ENCODE data around the gene RSPO3.
"Not testable (repeated sequence)": the region's sequence is repeated elsewhere in the genome, so short reads cannot be mapped to it uniquely, and the experiment has no call there.

Gene RSPO3

DNA sequence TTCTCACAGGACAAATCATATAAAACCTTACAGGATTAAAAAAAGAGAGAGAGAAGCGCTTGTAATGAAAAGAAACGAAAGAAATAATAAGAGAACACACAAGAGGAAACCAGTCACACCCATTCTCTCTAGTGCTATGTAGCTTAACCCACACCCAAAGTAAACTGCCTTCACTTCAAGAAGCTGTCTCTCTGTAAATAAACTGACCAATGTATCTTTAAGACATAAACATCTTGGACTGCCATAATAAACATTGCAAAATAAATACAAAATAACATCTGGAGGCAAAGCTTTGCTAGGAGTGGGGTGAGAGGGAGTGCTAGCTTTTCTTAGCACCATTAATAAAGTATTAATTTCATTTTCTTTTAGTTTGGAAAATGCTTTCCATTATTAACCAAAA, 86.6 kb downstream of the RSPO3 start:
- no peak for DNase-seq (ENCODE audit: low read depth)

DNA sequence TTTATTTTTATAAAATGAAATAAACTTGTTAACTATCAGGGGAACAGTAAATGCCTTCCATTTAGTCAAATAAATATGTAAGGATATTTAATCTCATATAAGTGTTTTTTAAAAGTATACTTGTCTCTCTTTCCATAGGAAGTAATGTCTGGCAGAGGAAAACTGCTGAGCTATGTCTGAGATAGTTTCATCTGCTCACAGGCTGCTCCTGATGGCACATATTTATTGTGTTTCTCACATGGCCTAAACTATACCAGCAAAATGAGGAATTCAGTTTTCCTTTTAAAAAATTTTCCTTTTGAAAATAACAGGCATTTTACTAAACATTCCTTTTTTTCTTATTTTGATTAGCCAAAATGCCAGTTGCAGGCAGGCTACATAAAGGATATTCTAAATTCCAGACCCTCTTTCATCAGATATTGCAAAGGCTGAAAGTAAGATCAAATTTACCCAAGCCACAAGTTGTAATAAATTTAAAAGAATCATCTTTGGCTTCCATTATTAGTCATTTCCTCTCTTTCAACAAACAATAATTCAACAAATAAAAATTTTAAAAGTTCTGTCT, 88.1 kb downstream of the RSPO3 start:
- DNase-seq (ENCODE audit: low read depth) = no peak

GRCh38 chr6:127207591-127208120, 89.2 kb downstream of the RSPO3 start:
- DNase-seq (ENCODE audit: low read depth) = no peak

- no peak for DNase-seq (ENCODE audit: low read depth)
These were observed 92.3 kb downstream of the RSPO3 start for GRCh38 chr6:127210725-127211124.

GRCh38 chr6:127212376-127212775, 93.9 kb downstream of the RSPO3 start:
- DNase-seq (ENCODE audit: low read depth) = no peak

GRCh38 chr6:127214032-127214431, 95.6 kb downstream of the RSPO3 start:
- DNase-seq (ENCODE audit: low read depth) = not testable (repeated sequence)

DNA sequence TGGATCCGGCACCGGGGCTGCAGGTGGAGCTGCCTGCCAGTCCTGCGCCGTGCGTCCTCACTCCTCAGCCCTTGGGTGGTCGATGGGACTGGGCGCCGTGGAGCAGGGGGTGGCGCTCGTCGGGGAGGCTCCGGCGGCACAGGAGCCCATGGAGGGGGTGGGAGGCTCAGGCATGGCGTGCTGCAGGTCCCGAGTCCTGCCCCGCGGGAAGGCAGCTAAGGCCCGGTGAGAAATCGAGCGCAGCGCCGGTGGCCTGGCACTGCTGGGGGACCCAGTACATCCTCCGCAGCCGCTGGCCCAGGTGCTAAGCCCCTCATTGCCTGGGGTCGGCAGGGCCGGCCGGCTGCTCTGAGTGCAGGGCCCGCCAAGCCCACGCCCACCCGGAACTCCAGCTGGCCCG, 96.1 kb downstream of the RSPO3 start:
- not testable (repeated sequence) for DNase-seq (ENCODE audit: low read depth)

GRCh38 chr6:127215931-127216330, 97.5 kb downstream of the RSPO3 start:
- DNase-seq (ENCODE audit: low read depth) = no peak

DNA sequence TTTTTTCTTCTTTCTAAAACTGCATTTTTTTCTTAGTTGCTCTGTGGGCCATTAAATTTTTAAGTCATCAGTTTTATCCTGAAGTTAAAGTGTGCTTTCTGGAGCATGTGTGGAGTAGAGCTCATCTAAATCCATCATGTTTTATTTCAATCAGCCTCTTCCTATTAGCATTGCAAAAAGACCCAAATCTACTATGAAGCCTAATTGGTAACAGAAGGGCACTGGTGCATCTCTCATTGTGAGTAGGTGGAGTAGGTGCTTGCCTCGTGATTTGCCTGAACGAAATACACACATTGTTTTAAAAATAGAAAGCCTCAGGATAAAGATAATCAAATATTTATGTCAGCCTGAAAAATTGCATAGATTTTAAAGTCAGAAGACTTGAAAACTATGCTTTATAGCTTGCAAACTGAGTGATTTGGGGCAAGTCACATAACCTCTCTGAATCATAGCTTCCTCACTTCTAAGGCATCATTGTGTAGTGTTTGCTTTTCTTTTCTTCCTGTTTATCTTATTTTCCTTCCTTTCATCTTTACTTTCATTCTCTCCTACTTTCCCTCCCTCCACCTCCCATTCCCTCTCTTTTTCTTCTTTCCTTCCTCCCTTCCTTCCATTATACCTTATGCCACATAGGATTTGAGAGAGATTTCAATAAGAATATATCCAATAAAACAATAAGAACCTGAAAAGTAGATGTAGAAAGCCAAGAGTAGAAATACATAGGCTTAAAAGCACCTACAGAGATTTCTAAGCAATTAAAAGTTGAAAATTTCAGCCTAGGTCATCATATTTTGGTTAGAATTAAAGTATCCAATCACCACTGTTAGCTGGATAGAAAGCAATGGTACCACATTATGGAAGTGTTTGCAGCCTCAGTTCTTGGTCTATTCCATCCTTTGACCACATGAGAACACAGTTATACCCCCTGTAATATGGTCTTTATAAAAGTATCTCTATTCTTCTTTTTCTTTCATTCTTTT, 98.6 kb downstream of the RSPO3 start:
- DNase-seq (ENCODE audit: low read depth) = no peak

- no peak for DNase-seq (ENCODE audit: low read depth)
These were observed 101.4 kb downstream of the RSPO3 start for GRCh38 chr6:127219869-127220268.

DNA sequence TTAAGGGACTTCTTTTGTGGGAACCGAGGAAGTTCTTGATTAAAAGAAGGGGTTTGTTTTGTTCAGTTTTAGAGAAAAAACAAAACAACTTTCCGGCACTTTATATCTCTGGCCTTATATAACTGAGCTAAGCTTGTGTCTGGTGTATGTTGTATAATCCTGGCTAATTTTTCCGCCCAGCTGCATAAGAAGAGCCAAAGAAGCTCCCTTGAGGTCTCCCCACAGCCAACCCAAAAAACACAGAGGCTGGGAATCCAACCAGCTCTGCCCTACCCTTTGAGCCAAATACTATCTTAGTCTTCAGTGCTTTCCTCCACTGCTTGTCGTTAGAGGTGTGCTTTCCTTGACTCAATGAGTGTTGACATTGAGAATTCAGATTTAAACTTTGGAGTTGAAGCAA, 102.7 kb downstream of the RSPO3 start:
- no peak for DNase-seq (ENCODE audit: low read depth)

DNA sequence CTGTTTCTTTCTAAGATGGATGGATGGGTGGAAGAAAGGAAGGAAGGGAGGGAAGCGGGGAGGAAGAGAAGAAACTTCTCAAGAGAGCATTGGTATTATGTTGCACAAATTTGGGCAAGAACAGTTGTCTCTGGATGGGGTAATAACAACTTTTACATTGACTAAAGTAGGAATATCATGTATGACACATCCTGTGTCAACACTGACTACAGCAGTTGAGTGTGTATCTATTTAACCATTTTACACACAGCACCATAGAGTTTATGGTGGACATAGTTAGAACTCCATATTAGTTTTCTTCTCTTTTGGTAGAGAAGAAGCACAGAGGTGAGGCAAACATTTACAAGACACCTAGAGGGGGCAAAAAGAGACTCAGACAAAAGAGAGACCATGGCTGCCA, 103.9 kb downstream of the RSPO3 start:
- DNase-seq (ENCODE audit: low read depth) = no peak

DNA sequence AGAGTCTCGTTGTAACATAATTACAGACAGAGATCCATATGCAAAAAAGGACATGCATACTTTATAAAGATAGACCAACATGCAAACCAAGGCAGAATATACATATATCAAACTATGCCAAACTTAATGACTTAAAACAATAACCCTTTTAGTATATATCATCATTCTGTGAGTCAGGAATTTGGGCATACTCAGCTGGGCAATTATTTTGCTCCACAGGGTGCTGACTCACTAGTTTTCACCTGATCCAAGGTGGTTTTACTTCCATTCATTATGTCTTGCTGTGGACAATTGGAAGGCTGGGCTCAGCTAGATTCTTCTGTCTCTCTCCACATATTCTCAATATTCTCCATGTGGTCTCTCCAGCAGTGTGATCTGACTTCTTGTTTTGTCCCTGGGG, 107.0 kb downstream of the RSPO3 start:
- no peak for DNase-seq (ENCODE audit: low read depth)

DNA sequence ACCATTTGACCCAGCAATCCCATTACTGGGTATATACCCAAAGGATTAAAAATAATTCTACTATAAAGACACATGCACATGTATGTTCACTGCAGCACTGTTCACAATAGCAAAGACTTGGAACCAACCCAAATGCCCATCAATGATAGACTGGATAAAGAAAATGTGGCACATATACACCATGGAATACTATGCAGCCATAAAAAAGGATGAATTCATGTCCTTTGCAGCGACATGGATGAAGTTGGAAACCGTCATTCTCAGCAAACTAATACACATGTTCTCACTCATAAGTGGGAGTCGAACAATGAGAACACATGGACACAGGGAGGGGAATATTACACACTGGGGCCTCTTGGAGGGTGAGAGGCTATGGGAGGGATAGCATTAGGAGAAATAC, 115.3 kb downstream of the RSPO3 start:
- not testable (repeated sequence) for DNase-seq (ENCODE audit: low read depth)

DNA sequence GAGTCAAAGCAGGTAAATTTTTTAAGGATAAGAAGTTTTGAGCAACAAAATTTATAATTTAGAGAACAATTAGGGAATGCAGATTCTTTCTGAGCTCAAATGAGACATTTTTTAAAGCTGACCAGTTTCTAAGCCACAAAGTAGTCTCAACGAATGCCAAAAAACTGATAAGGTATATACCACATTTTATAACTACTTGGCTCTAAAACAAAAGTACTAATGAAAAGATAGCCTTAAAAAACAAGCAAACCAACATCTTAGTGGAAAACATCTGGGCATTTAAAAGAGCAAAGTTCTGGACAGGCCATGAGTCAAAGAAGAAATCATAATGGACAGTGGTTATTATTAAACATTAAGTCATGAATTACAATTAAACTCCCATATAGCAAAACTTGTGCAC, 125.0 kb downstream of the RSPO3 start:
- no peak for DNase-seq (ENCODE audit: low read depth)

All from stimulated activated CD8-positive, alpha-beta memory T cell treated with anti-CD3 and anti-CD28 coated beads, Interleukin-12 subunit alpha, Interleukin-12 subunit beta, amount 100 ng/mL, for 1 hour (primary cell).